Esophagus squamous epithelium (tissue), 5 donors: ENCODE measurements around the gene PSMG4. TPM values are rescaled to one million over a fixed set of nuclear protein-coding genes. Genes with fewer than 3 reads are reported as not detected.

ENCODE experiments used
- DNase-seq: peaks from one replicate; lab custom pipeline; 2025; lab: John Stamatoyannopoulos, UW
- H3K27ac ChIP-seq, 4 donors: fragments of 200-600 bp; sonication (generic); one replicate each; pipeline ENCODE4 v1.5.1; 2016 to 2019; ENCODE audit warnings: mild to moderate bottlenecking in 1 of 4
- H3K27me3 ChIP-seq, 4 donors: fragments of 200-600 bp; sonication (generic); 1 replicate in 3 of 4; 2 replicates in 1 of 4; pipeline versions ENCODE4 v1.5.1 to v1.6.0; 2017 to 2021; ENCODE audit warnings: antibody characterized with exemption in 1 of 4
- H3K36me3 ChIP-seq, 3 donors: fragments of 200-600 bp; sonication (generic); one replicate each; pipeline ENCODE4 v1.5.1; 2016 to 2019
- H3K4me1 ChIP-seq, 3 donors: fragments of 200-600 bp; sonication (generic); one replicate each; pipeline ENCODE4 v1.5.1; 2017 to 2019
- H3K4me3 ChIP-seq, 4 donors: fragments of 200-600 bp; sonication (generic); 1 replicate in 3 of 4; 2 replicates in 1 of 4; pipeline ENCODE4 v1.5.1; 2016 to 2019; ENCODE audit warnings: mild to moderate bottlenecking in 2 of 4, moderate library complexity in 1 of 4
- H3K9me3 ChIP-seq, 3 donors: fragments of 200-600 bp; sonication (generic); one replicate each; pipeline ENCODE4 v1.5.1; 2016 to 2019
- POLR2A ChIP-seq, 4 donors: fragments of 450-650 bp; IDR thresholded peaks; one replicate each; pipeline ENCODE4 v1.6.1; 2017; ENCODE audit warnings: antibody characterized with exemption in 4 of 4, mild to moderate bottlenecking in 4 of 4, moderate library complexity in 3 of 4
- WGBS, 2 donors: methylation state at CpG; one replicate each; pipeline ENCODE4 v1.1.5; 2018; 5-methylcytosine and 5-hydroxymethylcytosine counted together
- intact Hi-C: fragments of 100-400 bp; cut with DNase I; formaldehyde crosslinking; loops from one replicate; pipeline ENCODE4 v1.15.0; 2022
- total RNA-seq, 4 donors: library from RNA; depleted of rRNA; stranded (reverse); fragments of >200 nt; gene quantifications; one replicate each; pipeline ENCODE4 v1.1.0, GENCODE V29; 2016
- TF ChIP-seq, protein P1 (sequence below), 6 experiments: fragments of 450-650 bp in 4 of 6; fragments of 200-600 bp in 2 of 6; sonication (generic) in 2 of 6; IDR thresholded peaks; one replicate each; pipeline ENCODE4 v1.5.1; 2016 to 2019; ENCODE audit warnings: antibody characterized with exemption in 6 of 6, mild to moderate bottlenecking in 4 of 6, moderate library complexity in 4 of 6
- donor health status: DM: yes; HTN: yes; CAD: no.

The PSMG4 gene
- total RNA-seq, 4 donors from 2014 or later: 9.4 to 36.0 (median 14.9) TPM

DNA sequence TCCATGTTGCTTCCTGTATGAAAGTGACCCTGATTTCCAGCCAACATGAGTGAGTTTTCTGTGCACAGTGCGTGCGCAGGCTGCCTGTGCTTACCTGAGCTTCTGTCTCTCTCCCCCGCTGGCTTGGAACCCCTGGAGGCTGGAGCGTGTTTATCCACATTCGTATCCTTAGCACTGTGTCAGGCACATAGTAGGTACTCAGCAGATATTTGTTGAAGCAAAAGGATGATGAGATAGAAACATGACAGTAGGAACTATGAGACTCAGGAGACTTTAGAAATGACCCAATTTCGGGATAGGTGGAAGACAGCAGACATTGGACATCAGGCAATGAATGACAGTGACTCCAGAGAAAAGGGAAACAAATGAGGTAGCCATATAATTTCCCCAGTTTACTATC lies 46.5 kb upstream of the PSMG4 start:
- H3K27me3 ChIP-seq: no peaks in the 10 kb centered on the region
- no peak overlapping the region for H3K4me3 ChIP-seq
- WGBS, 2 donors: 93% methylated on average over 6 of the region's 6 CpGs
- TF ChIP-seq, protein P1, sequence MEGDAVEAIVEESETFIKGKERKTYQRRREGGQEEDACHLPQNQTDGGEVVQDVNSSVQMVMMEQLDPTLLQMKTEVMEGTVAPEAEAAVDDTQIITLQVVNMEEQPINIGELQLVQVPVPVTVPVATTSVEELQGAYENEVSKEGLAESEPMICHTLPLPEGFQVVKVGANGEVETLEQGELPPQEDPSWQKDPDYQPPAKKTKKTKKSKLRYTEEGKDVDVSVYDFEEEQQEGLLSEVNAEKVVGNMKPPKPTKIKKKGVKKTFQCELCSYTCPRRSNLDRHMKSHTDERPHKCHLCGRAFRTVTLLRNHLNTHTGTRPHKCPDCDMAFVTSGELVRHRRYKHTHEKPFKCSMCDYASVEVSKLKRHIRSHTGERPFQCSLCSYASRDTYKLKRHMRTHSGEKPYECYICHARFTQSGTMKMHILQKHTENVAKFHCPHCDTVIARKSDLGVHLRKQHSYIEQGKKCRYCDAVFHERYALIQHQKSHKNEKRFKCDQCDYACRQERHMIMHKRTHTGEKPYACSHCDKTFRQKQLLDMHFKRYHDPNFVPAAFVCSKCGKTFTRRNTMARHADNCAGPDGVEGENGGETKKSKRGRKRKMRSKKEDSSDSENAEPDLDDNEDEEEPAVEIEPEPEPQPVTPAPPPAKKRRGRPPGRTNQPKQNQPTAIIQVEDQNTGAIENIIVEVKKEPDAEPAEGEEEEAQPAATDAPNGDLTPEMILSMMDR (IDR thresholded peaks at IDR 0.05): no peak
- peaks cover 12 to 26% (median 21%) of the 10 kb centered on the region in 3 donors for H3K4me1 ChIP-seq
- no peaks in the 10 kb centered on the region for H3K36me3 ChIP-seq
- H3K27ac ChIP-seq: peak overlapping the region in 1 of 4 donors; percentile 31
- DNase-seq: no peak
- H3K9me3 ChIP-seq: no peaks in the 10 kb centered on the region
- intact Hi-C loops: no loop called here

DNA sequence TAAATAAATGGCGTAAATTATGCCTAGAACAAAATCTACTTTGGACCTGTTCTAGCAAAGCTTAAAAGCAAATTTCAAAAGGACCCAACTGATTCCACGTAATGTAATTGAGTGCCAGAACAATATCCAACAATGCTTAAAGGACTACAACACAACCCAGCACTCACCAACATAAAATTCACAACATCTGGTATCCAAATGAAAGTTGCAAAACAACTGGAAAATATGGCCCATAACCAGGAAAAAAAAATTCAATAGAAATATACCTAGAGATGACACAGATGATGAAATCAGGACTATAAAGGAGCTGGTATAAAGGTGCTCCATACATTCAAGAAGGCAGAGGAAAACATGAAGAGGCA lies 45.4 kb upstream of the PSMG4 start:
- DNase-seq: no peak
- Histone ChIP-seq H3K27ac (no peak overlapping the region), H3K36me3 (no peaks in the 10 kb centered on the region), H3K27me3 (no peaks in the 10 kb centered on the region), H3K4me1 (peaks cover 6 to 15% (median 14%) of the 10 kb centered on the region in 3 donors), H3K9me3 (no peaks in the 10 kb centered on the region), H3K4me3 (no peak overlapping the region)
- 82 to 97% methylated on average over 2 of the region's 2 CpGs for WGBS, 2 donors
- intact Hi-C loops: no loop called here
- no peak for TF ChIP-seq POLR2A (IDR thresholded peaks at IDR 0.05)
- TF ChIP-seq, protein P1 (IDR thresholded peaks at IDR 0.05): no peak

DNA sequence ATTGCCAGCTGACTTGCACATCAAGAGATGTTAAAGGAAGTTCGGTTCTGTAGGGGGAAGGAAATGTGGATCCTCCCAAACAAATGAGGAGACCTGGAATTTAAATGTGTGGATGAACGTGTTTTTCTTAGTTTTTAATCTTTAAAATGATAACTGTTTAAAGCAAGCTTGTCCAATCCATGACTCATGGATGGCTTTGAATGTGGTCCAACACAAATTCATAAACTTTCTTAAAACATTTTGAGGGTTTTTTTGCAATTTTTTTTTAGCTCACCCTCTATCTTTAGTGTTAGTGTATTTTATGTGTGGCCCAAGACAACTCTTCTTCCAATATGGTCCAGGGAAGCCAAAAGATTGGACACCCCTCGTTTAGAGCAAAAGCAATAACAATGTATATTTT lies 43.8 kb upstream of the PSMG4 start:
- TF ChIP-seq, protein P1 (IDR thresholded peaks at IDR 0.05): no peak
- no peak for TF ChIP-seq POLR2A (IDR thresholded peaks at IDR 0.05)
- H3K27ac ChIP-seq: no peak overlapping the region
- intact Hi-C loops: no loop called here
- WGBS, 2 donors: 51 to 55% methylated on average over 3 of the region's 3 CpGs
- H3K36me3 ChIP-seq: no peaks in the 10 kb centered on the region
- H3K27me3 ChIP-seq: peaks cover 0 to 7% (median 0%) of the 10 kb centered on the region in 4 donors
- H3K9me3 ChIP-seq: no peaks in the 10 kb centered on the region
- no peak overlapping the region for H3K4me3 ChIP-seq
- no peaks in the 10 kb centered on the region for H3K4me1 ChIP-seq
- DNase-seq: no peak

GRCh38 chr6:3217286-3217685 lies 41.5 kb upstream of the PSMG4 start:
- H3K4me3 ChIP-seq: no peak overlapping the region
- no peaks in the 10 kb centered on the region for H3K9me3 ChIP-seq
- 78 to 83% methylated on average over 2 of the region's 2 CpGs for WGBS, 2 donors
- intact Hi-C loops: no loop called here
- no peak for DNase-seq
- TF ChIP-seq, protein P1 (IDR thresholded peaks at IDR 0.05): no peak
- no peak for TF ChIP-seq POLR2A (IDR thresholded peaks at IDR 0.05)
- H3K36me3 ChIP-seq: no peaks in the 10 kb centered on the region
- H3K27me3 ChIP-seq: peaks cover 0 to 10% (median 0%) of the 10 kb centered on the region in 4 donors
- H3K4me1 ChIP-seq: no peaks in the 10 kb centered on the region
- no peak overlapping the region for H3K27ac ChIP-seq

GRCh38 chr6:3218266-3218665 lies 40.5 kb upstream of the PSMG4 start:
- 90 to 92% methylated on average over 10 of the region's 10 CpGs for WGBS, 2 donors
- no peak for DNase-seq

More at GRCh38 chr6:3218266-3218665, 40.5 kb upstream of the PSMG4 start:
- Histone ChIP-seq H3K27ac (no peak overlapping the region), H3K9me3 (no peaks in the 10 kb centered on the region), H3K27me3 (peaks cover 0 to 10% (median 0%) of the 10 kb centered on the region in 4 donors), H3K4me3 (no peak overlapping the region), H3K4me1 (no peaks in the 10 kb centered on the region), H3K36me3 (no peaks in the 10 kb centered on the region)
- intact Hi-C loops: no loop called here
- TF ChIP-seq, protein P1 (IDR thresholded peaks at IDR 0.05): no peak
- no peak for TF ChIP-seq POLR2A (IDR thresholded peaks at IDR 0.05)
